OCI-LY1 (cell line): ENCODE data around the gene MAP3K6.

Source experiments
- H2AFZ ChIP-seq: fragments of 200-600 bp; sonication (generic), shearing (Covaris generic); 2 replicates; pipeline ENCODE4 v1.6.0; 2014; ENCODE audit warnings: antibody characterized with exemption, mild to moderate bottlenecking, low read length
- H3F3A ChIP-seq: fragments of 200-600 bp; sonication (generic), shearing (Covaris generic); 2 replicates; pipeline ENCODE4 v1.6.0; 2014; ENCODE audit warnings: mild to moderate bottlenecking, antibody characterized with exemption, low read length, moderate library complexity; ENCODE audit not compliant: insufficient read depth
- H3K27ac ChIP-seq: fragments of 200-600 bp; sonication (generic); 2 replicates; pipeline ENCODE4 v1.5.1; 2014; ENCODE audit warnings: low read length, mixed run types, mild to moderate bottlenecking, low read depth; ENCODE audit not compliant: poor library complexity, severe bottlenecking
- H3K27me3 ChIP-seq: fragments of 200-600 bp; sonication (generic); 2 replicates; pipeline ENCODE4 v1.6.0; 2014; ENCODE audit warnings: antibody characterized with exemption, mild to moderate bottlenecking, low read length, moderate library complexity; ENCODE audit not compliant: insufficient read depth
- H3K36me3 ChIP-seq: fragments of 200-600 bp; sonication (generic); 2 replicates; pipeline ENCODE4 v1.6.1; 2014; ENCODE audit warnings: mild to moderate bottlenecking, antibody characterized with exemption, low read length, moderate library complexity, mixed read lengths; ENCODE audit not compliant: insufficient read depth
- H3K4me1 ChIP-seq: fragments of 200-600 bp; sonication (generic); 2 replicates; pipeline ENCODE4 v1.5.1; 2014; ENCODE audit warnings: mild to moderate bottlenecking, low read length, moderate library complexity; ENCODE audit not compliant: insufficient read depth, severe bottlenecking
- H3K4me2 ChIP-seq: fragments of 200-600 bp; sonication (generic), shearing (Covaris generic); 2 replicates; pipeline ENCODE4 v1.6.1; 2014; ENCODE audit warnings: low read length
- H3K4me3 ChIP-seq: fragments of 200-600 bp; sonication (generic); 2 replicates; pipeline ENCODE4 v1.5.1; 2014; ENCODE audit warnings: low read length, low read depth, mild to moderate bottlenecking, mixed read lengths; ENCODE audit not compliant: poor library complexity, severe bottlenecking
- H3K79me2 ChIP-seq: fragments of 200-600 bp; shearing (Covaris generic); 2 replicates; pipeline ENCODE4 v1.6.1; 2016; ENCODE audit warnings: mixed run types, low read length, mixed read lengths; ENCODE audit not compliant: insufficient read depth
- H3K9ac ChIP-seq: fragments of 200-600 bp; sonication (generic), shearing (Covaris generic); 2 replicates; pipeline ENCODE4 v1.6.1; 2014; ENCODE audit warnings: mild to moderate bottlenecking, low read length, mixed read lengths
- H3K9me2 ChIP-seq: fragments of 200-600 bp; sonication (generic), shearing (Covaris generic); 2 replicates; pipeline ENCODE4 v1.6.1; 2014; ENCODE audit warnings: low read depth, mild to moderate bottlenecking, low read length, mixed read lengths
- H3K9me3 ChIP-seq: fragments of 200-600 bp; shearing (Covaris generic); 2 replicates; pipeline ENCODE4 v1.6.1; 2014; ENCODE audit warnings: low read length, mixed read lengths
- H4K20me1 ChIP-seq: fragments of 200-600 bp; sonication (generic), shearing (Covaris generic); 2 replicates; pipeline ENCODE4 v1.6.0; 2016; ENCODE audit warnings: mild to moderate bottlenecking, low read length; ENCODE audit not compliant: insufficient read depth
- CTCF ChIP-seq: fragments of 200-600 bp; sonication (generic), shearing (Covaris generic); IDR thresholded peaks from 2 replicates; pipeline ENCODE4 v1.5.1; 2017; ENCODE audit warnings: mild to moderate bottlenecking, antibody characterized with exemption, low read length, moderate library complexity, mixed read lengths
- EZH2 ChIP-seq: fragments of 200-600 bp; sonication (generic), shearing (Covaris generic); IDR thresholded peaks from 2 replicates; pipeline ENCODE4 v1.8.0; 2017; ENCODE audit warnings: borderline replicate concordance, mixed run types, mild to moderate bottlenecking, antibody characterized with exemption, low read length, moderate library complexity, mixed read lengths

Gene MAP3K6

DNA sequence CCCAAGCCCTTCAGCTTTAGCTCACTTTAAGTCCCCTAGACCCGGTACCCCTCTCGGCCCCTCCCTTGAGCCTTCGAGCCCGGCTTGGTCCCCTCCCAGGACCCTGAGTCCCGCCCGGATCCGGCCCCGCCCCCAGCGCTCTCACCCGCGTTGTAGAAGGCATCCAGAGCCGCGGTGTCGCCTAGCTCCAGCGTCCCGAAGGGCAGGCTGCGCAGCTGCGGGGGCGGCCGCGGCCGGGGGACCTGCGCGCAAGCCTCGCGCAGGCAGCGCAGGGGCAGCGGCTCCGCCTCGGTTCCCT is 699 bp downstream of the MAP3K6 start:
- no peaks in the 10 kb centered on the region for H3K9me3 ChIP-seq
- H3K4me1 ChIP-seq, result peaks cover 28% of the 10 kb centered on the region
- peak overlapping the region; percentile 91 for H3K4me2 ChIP-seq
- no peaks in the 10 kb centered on the region for H3F3A ChIP-seq
- no peaks in the 10 kb centered on the region for H4K20me1 ChIP-seq
- H2AFZ ChIP-seq, result no peak overlapping the region
- no peaks in the 10 kb centered on the region for H3K36me3 ChIP-seq
- peak overlapping the region; percentile 57 for H3K9ac ChIP-seq
- no peaks in the 10 kb centered on the region for H3K27me3 ChIP-seq
- peak overlapping the region; percentile 69 for H3K4me3 ChIP-seq
- no peak for TF ChIP-seq EZH2
- TF ChIP-seq CTCF, result no peak
- no peak overlapping the region for H3K27ac ChIP-seq
- H3K9me2 ChIP-seq, result no peaks in the 10 kb centered on the region
- no peaks in the 10 kb centered on the region for H3K79me2 ChIP-seq

DNA sequence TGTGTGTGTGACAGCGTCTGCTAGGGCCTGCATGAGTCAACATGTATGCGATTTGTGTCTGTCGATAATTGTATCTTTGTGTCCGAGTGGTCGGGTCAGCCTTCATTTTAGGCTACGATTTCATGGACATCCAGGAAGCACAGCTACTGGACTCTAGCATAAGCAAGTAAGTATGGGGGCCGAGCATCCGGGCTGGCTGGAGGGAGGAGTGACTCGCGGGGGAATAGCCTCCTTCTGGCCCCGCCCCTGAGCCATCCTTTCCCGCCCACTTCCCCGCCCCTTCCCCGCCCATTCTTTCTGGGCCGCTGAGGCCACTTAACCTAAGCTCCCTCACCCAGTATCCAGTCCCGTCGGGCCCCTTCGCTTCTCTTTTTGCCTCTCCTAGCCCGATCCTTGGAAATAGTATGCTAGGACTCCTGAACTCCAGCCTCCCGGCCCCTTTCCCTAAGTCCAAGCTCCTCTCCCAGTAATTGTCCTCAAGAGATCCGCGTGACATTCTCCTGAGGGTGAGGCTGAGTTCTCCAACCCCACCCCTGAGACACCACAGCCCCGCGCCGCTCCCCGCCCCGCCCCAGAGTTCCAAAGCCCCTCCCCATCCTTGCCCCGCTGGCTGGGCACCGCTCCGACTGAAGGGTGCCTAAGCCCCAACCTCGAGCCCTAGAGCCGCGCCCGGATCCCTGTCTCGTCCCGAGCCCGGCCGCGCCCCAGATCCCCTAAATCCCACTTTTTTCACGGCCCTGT is 1.2 kb downstream of the MAP3K6 start:
- H4K20me1 ChIP-seq, result no peaks in the 10 kb centered on the region
- H3K9me2 ChIP-seq, result no peaks in the 10 kb centered on the region
- no peaks in the 10 kb centered on the region for H3K9me3 ChIP-seq
- peak overlapping the region; percentile 87 for H3K27ac ChIP-seq
- peak overlapping the region; percentile 57 for H3K9ac ChIP-seq
- peaks cover 33% of the 10 kb centered on the region for H3K4me1 ChIP-seq
- peak overlapping the region; percentile 91 for H3K4me2 ChIP-seq
- no peaks in the 10 kb centered on the region for H3K79me2 ChIP-seq
- H3F3A ChIP-seq, result no peaks in the 10 kb centered on the region
- H3K27me3 ChIP-seq, result no peaks in the 10 kb centered on the region
- TF ChIP-seq EZH2 (no peak), CTCF (no peak)
- no peak overlapping the region for H2AFZ ChIP-seq
- H3K36me3 ChIP-seq, result no peaks in the 10 kb centered on the region
- peak overlapping the region; percentile 69 for H3K4me3 ChIP-seq

DNA sequence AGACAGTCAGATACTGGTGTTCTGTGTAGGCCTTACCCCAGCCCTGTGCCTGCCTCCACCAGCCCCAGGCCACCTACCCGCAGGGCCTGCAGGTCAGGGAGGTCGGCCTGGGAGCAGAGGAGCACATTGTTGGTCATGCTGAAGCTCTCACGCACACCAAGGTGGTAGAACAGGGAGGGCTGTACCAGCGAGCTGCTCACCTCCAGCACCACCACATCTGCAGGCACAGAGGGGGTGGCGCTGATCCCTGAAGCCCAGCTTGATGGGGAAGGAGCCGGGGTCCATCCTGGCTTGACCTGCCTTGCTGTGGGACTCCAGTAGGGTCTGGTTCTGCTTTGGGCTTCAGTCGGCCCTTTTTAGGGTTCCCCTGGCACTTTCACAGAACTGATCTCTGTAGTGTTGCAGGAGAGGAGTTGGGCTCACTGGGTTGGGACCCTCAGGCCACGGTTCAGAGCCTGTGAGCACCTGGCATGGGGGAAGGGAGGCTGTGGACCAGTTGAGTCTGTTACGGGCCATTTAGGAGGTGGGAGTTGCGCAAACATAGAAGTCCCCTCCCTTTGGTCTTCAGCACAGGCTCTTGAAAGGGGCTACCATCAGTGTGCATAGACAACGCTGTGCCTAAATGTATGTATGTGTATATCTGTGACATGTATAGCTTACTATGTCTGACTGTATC is 1.9 kb downstream of the MAP3K6 start:
- Histone ChIP-seq H3K9me2 (no peaks in the 10 kb centered on the region), H3K79me2 (no peaks in the 10 kb centered on the region), H3F3A (no peaks in the 10 kb centered on the region), H3K4me1 (peaks cover 37% of the 10 kb centered on the region), H3K27me3 (no peaks in the 10 kb centered on the region), H2AFZ (no peak overlapping the region), H4K20me1 (no peaks in the 10 kb centered on the region), H3K4me2 (peak overlapping the region; percentile 91), H3K27ac (peak overlapping the region; percentile 87), H3K9me3 (no peaks in the 10 kb centered on the region), H3K36me3 (no peaks in the 10 kb centered on the region), H3K9ac (peak overlapping the region; percentile 49; the same call in 1 of the 2 replicates), H3K4me3 (peak overlapping the region; percentile 69)
- no peak for TF ChIP-seq EZH2
- TF ChIP-seq CTCF, result no peak
